ENCODE measurements around the gene LINGO1. TPM values are rescaled to one million over a fixed set of nuclear protein-coding genes. Genes with fewer than 3 reads are reported as not detected.

Gene LINGO1
- total and polyA plus RNA-seq, 4 donors: 0.33 to 5.1 (median 0.88) TPM

- peaks cover 0 to 2% (median 0%) of the 10 kb centered on the region in 4 donors for H3K9me3 ChIP-seq (ENCODE audit: control insufficient read depth in 4 of 4, insufficient read depth in 3 of 4, low read length in 3 of 4)
Measured at GRCh38 chr15:77625376-77625775, 7.3 kb downstream of the LINGO1 start.

GRCh38 chr15:77624868-77625267, 7.8 kb downstream of the LINGO1 start:
- Histone ChIP-seq H3K27me3 (ENCODE audit: control insufficient read depth in 3 of 3, insufficient read depth in 3 of 3, low read length in 2 of 3) (no peaks in the 10 kb centered on the region), H3K4me1 (ENCODE audit: control insufficient read depth in 5 of 5, insufficient read depth in 5 of 5, low read length in 5 of 5) (peaks cover 0 to 40% (median 4%) of the 10 kb centered on the region in 5 donors), H3K36me3 (ENCODE audit: control insufficient read depth in 4 of 4, insufficient read depth in 4 of 4, low read length in 4 of 4) (no peaks in the 10 kb centered on the region), H3K4me3 (no peak overlapping the region), H3K9ac (ENCODE audit: insufficient read depth in 1 of 2, low read length in 2 of 2) (no peak overlapping the region), H3K9me3 (ENCODE audit: control insufficient read depth in 4 of 4, insufficient read depth in 3 of 4, low read length in 3 of 4) (peaks cover 0 to 2% (median 0%) of the 10 kb centered on the region in 4 donors), H3K27ac (ENCODE audit: low read depth in 1 of 2, low read length in 1 of 2) (no peak overlapping the region)
- ATAC-seq (ENCODE audit: insufficient read depth, low FRiP score) (no peak), DNase-seq (peak; percentile 64 to 77 (median 67))
- TF ChIP-seq CTCF (IDR thresholded peaks at IDR 0.05; ENCODE audit: control extremely low read depth, extremely low read depth): no peak
- 50 to 70% methylated on average over 6 to 7 of the region's 7 CpGs for WGBS, 2 donors

More at GRCh38 chr15:77625376-77625775, 7.3 kb downstream of the LINGO1 start:
- ATAC-seq (ENCODE audit: insufficient read depth, low FRiP score): no peak
- peak in 1 of 3 donors; percentile 49 for DNase-seq
- H3K27ac ChIP-seq (ENCODE audit: low read depth in 1 of 2, low read length in 1 of 2): no peak overlapping the region
- H3K27me3 ChIP-seq (ENCODE audit: control insufficient read depth in 3 of 3, insufficient read depth in 3 of 3, low read length in 2 of 3): no peaks in the 10 kb centered on the region
- 90 to 92% methylated on average over 3 of the region's 3 CpGs for WGBS, 2 donors
- peaks cover 0 to 46% (median 4%) of the 10 kb centered on the region in 5 donors for H3K4me1 ChIP-seq (ENCODE audit: control insufficient read depth in 5 of 5, insufficient read depth in 5 of 5, low read length in 5 of 5)
- no peak overlapping the region for H3K4me3 ChIP-seq
- no peak for TF ChIP-seq CTCF (IDR thresholded peaks at IDR 0.05; ENCODE audit: control extremely low read depth, extremely low read depth)
- no peaks in the 10 kb centered on the region for H3K36me3 ChIP-seq (ENCODE audit: control insufficient read depth in 4 of 4, insufficient read depth in 4 of 4, low read length in 4 of 4)
- H3K9ac ChIP-seq (ENCODE audit: insufficient read depth in 1 of 2, low read length in 2 of 2): no peak overlapping the region

- H3K9me3 ChIP-seq (ENCODE audit: control insufficient read depth in 4 of 4, insufficient read depth in 3 of 4, low read length in 3 of 4): peaks cover 0 to 2% (median 0%) of the 10 kb centered on the region in 4 donors
- H3K9ac ChIP-seq (ENCODE audit: insufficient read depth in 1 of 2, low read length in 2 of 2): no peak overlapping the region
- DNase-seq (peak; percentile 62 to 81 (median 71)), ATAC-seq (ENCODE audit: insufficient read depth, low FRiP score) (no peak)
- H3K27me3 ChIP-seq (ENCODE audit: control insufficient read depth in 3 of 3, insufficient read depth in 3 of 3, low read length in 2 of 3): no peaks in the 10 kb centered on the region
- no peaks in the 10 kb centered on the region for H3K36me3 ChIP-seq (ENCODE audit: control insufficient read depth in 4 of 4, insufficient read depth in 4 of 4, low read length in 4 of 4)
- no peak overlapping the region for H3K4me3 ChIP-seq
- H3K27ac ChIP-seq (ENCODE audit: low read depth in 1 of 2, low read length in 1 of 2): no peak overlapping the region
- TF ChIP-seq CTCF (IDR thresholded peaks at IDR 0.05; ENCODE audit: control extremely low read depth, extremely low read depth): no peak
- 87 to 91% methylated on average over 11 of the region's 11 CpGs for WGBS, 2 donors
- H3K4me1 ChIP-seq (ENCODE audit: control insufficient read depth in 5 of 5, insufficient read depth in 5 of 5, low read length in 5 of 5): peaks cover 0 to 40% (median 4%) of the 10 kb centered on the region in 5 donors
Measured at GRCh38 chr15:77623755-77624524, 8.8 kb downstream of the LINGO1 start.
